HFFc6 (cell line): Measurements from ENCODE around the gene SFRP4. TPM values are rescaled to one million over a fixed set of nuclear protein-coding genes. Genes with fewer than 3 reads are reported as not detected.

Experiments used
- DNase-seq: peaks from one replicate; pipeline ENCODE4 v3.0.0-alpha.2; 2018
- H3K27ac Mint-ChIP-seq: 2 replicates; pipeline ENCODE4 v1.8.0; 2020; ENCODE audit warnings: mild to moderate bottlenecking, mixed read lengths
- H3K27me3 Mint-ChIP-seq: 2 replicates; pipeline ENCODE4 v1.8.0; 2021; ENCODE audit warnings: mild to moderate bottlenecking, moderate library complexity, mixed read lengths; ENCODE audit not compliant: insufficient read depth
- H3K36me3 Mint-ChIP-seq: 2 replicates; pipeline ENCODE4 v1.8.0; 2021; ENCODE audit warnings: low read depth, mixed read lengths
- H3K4me1 Mint-ChIP-seq: 2 replicates; pipeline ENCODE4 v1.8.0; 2020; ENCODE audit warnings: low read depth, mixed read lengths
- H3K4me3 Mint-ChIP-seq: 2 replicates; pipeline ENCODE4 v1.8.0; 2020; ENCODE audit warnings: mild to moderate bottlenecking, moderate library complexity, mixed read lengths
- H3K9me3 Mint-ChIP-seq: 2 replicates; pipeline ENCODE4 v1.8.0; 2020; ENCODE audit warnings: mild to moderate bottlenecking, mixed read lengths
- total RNA-seq, 6 experiments: library from RNA; stranded (reverse); fragmentation: NEBNext Ultra II Directional; extraction: Animal tissue kit (Norgen Biotek cat#: 25700); gene quantifications; 2 replicates in 1 of 6; 3 replicates in 5 of 6; pipeline ENCODE4 v1.2.3, GENCODE V29; 2021
- TF ChIP-seq, protein P1 (sequence below): fragments of 200-600 bp; sonication (generic); IDR thresholded peaks from 2 replicates; pipeline ENCODE4 v1.5.0; 2021; ENCODE audit warnings: antibody characterized with exemption, mild to moderate bottlenecking

SFRP4 gene
- total RNA-seq, 6 experiments from 2014 or later = not detected

GRCh38 chr7:37916017-37916672 lies 472 bp downstream of the SFRP4 start:
- Mint-ChIP-seq H3K4me1 (no peaks in the 10 kb centered on the region), H3K9me3 (peaks cover 30% of the 10 kb centered on the region), H3K4me3 (no peak overlapping the region), H3K36me3 (no peaks in the 10 kb centered on the region), H3K27me3 (peaks cover 5% of the 10 kb centered on the region; the same call in 1 of the 2 replicates), H3K27ac (no peak overlapping the region)
- DNase-seq = no peak
- TF ChIP-seq, protein P1, sequence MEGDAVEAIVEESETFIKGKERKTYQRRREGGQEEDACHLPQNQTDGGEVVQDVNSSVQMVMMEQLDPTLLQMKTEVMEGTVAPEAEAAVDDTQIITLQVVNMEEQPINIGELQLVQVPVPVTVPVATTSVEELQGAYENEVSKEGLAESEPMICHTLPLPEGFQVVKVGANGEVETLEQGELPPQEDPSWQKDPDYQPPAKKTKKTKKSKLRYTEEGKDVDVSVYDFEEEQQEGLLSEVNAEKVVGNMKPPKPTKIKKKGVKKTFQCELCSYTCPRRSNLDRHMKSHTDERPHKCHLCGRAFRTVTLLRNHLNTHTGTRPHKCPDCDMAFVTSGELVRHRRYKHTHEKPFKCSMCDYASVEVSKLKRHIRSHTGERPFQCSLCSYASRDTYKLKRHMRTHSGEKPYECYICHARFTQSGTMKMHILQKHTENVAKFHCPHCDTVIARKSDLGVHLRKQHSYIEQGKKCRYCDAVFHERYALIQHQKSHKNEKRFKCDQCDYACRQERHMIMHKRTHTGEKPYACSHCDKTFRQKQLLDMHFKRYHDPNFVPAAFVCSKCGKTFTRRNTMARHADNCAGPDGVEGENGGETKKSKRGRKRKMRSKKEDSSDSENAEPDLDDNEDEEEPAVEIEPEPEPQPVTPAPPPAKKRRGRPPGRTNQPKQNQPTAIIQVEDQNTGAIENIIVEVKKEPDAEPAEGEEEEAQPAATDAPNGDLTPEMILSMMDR = no peak

DNA sequence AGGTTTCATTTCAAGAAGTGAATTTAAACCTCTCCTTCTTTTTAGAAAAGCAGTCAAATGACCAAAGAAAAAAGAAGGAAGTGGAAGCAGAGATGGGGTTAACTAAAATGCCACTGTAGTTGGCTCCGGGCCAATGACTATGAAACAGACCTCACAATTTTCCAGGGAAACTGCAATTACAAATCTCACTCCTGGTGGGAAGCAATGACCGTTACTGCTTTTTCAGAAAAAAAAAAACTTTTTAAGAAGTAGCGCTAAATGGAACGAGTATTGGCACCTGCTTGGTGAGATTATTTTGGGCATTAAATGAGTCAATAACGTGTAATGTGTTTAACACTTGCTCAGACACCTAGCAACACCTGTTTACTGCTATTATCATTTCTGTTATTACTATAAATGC lies 1.2 kb downstream of the SFRP4 start:
- no peaks in the 10 kb centered on the region for H3K4me1 Mint-ChIP-seq
- TF ChIP-seq, protein P1 = no peak
- peaks cover 5% of the 10 kb centered on the region; the same call in 1 of the 2 replicates for H3K27me3 Mint-ChIP-seq
- no peak for DNase-seq
- H3K27ac Mint-ChIP-seq = no peak overlapping the region
- H3K36me3 Mint-ChIP-seq = no peaks in the 10 kb centered on the region
- no peak overlapping the region for H3K4me3 Mint-ChIP-seq
- H3K9me3 Mint-ChIP-seq = peaks cover 28% of the 10 kb centered on the region

DNA sequence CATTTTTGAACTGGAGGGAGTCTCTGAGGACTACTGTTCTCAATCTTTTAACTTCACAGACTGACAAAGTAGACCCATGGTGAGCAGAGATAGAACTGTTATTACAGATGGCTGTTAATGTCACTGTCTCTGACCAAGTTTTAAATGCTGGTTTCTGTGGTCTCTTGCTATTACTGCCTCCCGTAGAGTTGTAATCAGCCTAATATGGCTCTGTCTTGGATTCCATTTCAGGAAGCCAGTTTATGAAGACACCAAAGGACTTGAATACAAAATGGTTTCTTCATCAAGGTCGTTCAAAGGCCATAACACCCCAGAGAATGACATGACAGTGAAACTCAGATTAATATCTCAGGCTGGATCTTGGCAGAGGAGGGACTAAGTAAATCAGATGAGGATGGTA lies 3.9 kb downstream of the SFRP4 start:
- H3K27ac Mint-ChIP-seq = no peak overlapping the region
- no peak for DNase-seq
- no peaks in the 10 kb centered on the region for H3K4me1 Mint-ChIP-seq
- TF ChIP-seq, protein P1 = no peak
- H3K36me3 Mint-ChIP-seq = no peaks in the 10 kb centered on the region
- no peaks in the 10 kb centered on the region for H3K27me3 Mint-ChIP-seq
- H3K4me3 Mint-ChIP-seq = no peak overlapping the region
- H3K9me3 Mint-ChIP-seq = peaks cover 11% of the 10 kb centered on the region

GRCh38 chr7:37908221-37908788 lies 8.3 kb downstream of the SFRP4 start:
- no peaks in the 10 kb centered on the region for H3K4me1 Mint-ChIP-seq
- H3K36me3 Mint-ChIP-seq = no peaks in the 10 kb centered on the region
- peaks cover 13% of the 10 kb centered on the region for H3K9me3 Mint-ChIP-seq
- no peaks in the 10 kb centered on the region for H3K27me3 Mint-ChIP-seq
- H3K4me3 Mint-ChIP-seq = no peak overlapping the region
- no peak for DNase-seq
- H3K27ac Mint-ChIP-seq = no peak overlapping the region
- TF ChIP-seq, protein P1 = no peak

- TF ChIP-seq, protein P1 = no peak
- no peak overlapping the region for H3K4me3 Mint-ChIP-seq
- no peak for DNase-seq
- no peaks in the 10 kb centered on the region for H3K36me3 Mint-ChIP-seq
- H3K27me3 Mint-ChIP-seq = no peaks in the 10 kb centered on the region; the same call in 1 of the 2 replicates
- H3K9me3 Mint-ChIP-seq = peaks cover 31% of the 10 kb centered on the region
- H3K27ac Mint-ChIP-seq = no peak overlapping the region
- H3K4me1 Mint-ChIP-seq = no peaks in the 10 kb centered on the region
Observed at GRCh38 chr7:37901890-37902524, 14.6 kb downstream of the SFRP4 start.
